Caki2 (cell line): ENCODE data around the gene CCNG1. TPM values are rescaled to one million over a fixed set of nuclear protein-coding genes. Genes with fewer than 3 reads are reported as not detected.
"Not testable (repeated sequence)": the region's sequence is repeated elsewhere in the genome, so short reads cannot be mapped to it uniquely, and the experiment has no call there.

Source experiments
- DNase-seq: peaks from one replicate; pipeline ENCODE4 v3.0.0-alpha.2; 2015; ENCODE audit warnings: low read depth
- in situ Hi-C: cut with HindIII; loops from 2 replicates; pipeline ENCODE4 v1.10.0; 2016; ENCODE audit warnings: low sequenced_read_pairs, low pct_unique_long_range_greater_than_20kb, mixed read lengths
- total RNA-seq: library from RNA; depleted of rRNA; stranded (reverse); fragments of >200 nt; shearing (Covaris generic); gene quantifications from 2 replicates; pipeline ENCODE4 v1.2.3, GENCODE V29; 2014; ENCODE audit warnings: low replicate concordance; rRNA removed

The CCNG1 gene, protein sequence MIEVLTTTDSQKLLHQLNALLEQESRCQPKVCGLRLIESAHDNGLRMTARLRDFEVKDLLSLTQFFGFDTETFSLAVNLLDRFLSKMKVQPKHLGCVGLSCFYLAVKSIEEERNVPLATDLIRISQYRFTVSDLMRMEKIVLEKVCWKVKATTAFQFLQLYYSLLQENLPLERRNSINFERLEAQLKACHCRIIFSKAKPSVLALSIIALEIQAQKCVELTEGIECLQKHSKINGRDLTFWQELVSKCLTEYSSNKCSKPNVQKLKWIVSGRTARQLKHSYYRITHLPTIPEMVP
- 273 and 288 TPM in 2 replicates for total RNA-seq

DNA sequence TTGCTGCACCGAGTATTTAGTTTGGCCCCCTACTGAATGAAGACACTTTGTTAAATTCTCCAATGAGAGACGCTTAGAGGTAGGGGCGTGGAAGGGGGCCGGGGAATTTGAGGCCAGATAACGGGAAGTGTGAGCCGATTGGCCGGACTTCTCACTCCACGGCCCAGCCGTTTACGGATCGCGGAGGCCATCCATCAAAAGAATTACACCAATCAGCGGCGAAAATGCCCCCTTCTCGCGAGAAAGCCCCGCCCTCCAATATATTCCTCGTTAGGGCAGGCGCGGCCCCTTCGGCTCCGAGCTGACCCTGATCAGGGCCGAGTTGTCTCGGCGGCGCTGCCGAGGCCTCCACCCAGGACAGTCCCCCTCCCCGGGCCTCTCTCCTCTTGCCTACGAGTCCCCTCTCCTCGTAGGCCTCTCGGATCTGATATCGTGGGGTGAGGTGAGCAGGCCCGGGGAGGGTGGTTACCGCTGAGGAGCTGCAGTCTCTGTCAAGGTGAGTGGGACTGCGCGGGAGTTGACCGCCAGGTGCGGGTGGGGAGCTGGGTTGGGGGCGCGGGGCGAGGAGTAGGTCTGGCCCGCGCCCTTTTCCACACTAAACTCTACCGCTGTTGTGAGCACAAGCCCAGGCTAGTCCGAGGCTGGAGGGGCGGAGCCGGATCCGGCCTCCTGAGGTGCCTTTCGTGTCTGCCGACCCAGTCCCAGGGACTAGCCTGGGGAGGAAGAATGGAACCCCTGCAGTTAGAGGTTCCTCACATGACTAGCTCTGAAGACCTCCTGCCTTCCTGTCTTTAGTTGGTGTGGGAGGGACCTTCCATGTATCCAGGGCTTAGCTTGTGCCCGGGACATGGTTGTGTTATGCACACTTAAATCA lies at the start of gene CCNG1:
Gene CCNG1 (plus strand): TSS at position 287 of the 874 bp plus-strand sequence. CDS start 1,662 bp downstream, outside the sequence.
- peak; percentile 99 for DNase-seq
- in situ Hi-C loops: no loop called here

DNA sequence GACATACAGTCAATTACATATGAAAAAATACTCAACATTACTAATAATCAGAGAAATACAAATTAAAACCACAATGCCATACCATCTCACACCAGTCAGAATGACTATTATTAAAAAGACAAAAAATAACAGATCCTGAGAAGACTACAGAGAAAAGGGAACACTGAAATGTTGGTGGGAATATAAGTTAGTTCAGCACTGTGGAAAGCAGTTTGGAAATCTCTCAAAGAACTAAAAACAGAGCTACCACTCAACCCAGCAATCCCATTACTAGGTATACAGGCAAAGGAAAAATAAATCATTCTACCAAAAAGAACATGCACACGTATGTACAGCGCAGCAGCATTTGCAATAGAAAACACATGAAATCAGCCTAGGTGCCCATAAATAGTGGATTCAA lies 41.6 kb upstream of the CCNG1 start:
- DNase-seq: no peak
- in situ Hi-C loops: no loop called here

DNA sequence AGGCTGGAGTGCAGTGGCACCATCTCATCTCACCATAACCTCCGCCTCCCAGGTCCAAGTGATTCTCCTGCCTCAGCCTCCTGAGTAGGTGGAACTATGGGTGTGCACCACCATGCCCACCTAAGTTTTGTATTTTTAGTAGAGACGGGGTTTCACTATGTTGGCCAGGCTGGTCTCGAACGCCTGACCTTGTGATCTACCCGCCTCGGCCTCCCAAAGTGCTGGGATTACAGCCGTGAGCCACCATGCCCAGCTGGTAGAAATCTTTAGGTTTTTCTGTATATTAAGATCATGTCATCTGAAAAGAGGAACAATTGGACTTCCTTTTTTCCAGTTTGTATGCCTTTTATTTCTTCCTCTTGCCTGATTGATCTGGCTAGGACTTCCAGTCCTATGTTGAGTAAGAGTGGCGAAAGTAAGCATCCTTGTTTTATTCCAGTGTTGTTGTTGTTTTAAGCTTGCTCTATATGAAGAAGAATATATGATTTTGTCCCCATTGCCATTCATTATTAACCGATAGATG lies 40.5 kb upstream of the CCNG1 start:
- in situ Hi-C loops, DNase-seq: not testable (repeated sequence)

DNA sequence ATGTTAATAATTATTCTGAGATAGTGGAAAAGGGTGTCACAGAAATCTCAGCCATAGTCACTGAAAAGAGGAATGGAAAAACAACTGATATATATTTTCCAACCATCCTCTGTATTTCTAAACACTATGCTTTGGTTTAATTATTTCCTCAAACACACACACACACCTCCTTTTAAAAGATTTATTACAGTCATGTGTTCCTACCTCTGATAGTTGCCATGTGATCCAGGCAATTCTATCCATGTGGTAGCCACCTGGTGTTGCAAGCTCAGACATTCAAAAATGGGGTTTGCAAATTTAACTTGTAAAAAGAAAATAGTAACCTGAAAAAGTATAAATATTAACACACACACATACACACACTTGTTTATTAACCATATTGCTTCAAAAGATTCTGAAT lies 40.0 kb upstream of the CCNG1 start:
- peak; percentile 32 for DNase-seq
- in situ Hi-C loops: no loop called here

DNA sequence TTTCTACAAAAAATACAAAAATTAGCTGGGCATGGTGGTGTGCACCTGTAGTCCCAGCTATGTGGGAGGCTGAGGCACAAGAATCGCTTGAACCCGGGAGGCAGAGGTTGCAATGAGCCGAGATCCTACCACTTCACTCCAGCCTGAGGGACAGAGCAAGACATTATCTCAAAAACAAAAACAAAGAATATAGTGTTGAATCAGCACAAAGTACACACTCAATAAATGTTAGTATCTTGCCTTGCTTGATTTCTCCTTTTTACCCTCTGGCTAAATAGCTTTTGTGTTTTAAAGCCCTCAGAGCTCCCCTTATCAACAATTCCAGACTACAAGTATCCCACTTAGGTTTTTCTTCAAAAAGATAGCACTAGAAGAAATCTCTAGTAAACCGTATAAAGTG lies 37.5 kb upstream of the CCNG1 start:
- in situ Hi-C loops: no loop called here
- no peak for DNase-seq

DNA sequence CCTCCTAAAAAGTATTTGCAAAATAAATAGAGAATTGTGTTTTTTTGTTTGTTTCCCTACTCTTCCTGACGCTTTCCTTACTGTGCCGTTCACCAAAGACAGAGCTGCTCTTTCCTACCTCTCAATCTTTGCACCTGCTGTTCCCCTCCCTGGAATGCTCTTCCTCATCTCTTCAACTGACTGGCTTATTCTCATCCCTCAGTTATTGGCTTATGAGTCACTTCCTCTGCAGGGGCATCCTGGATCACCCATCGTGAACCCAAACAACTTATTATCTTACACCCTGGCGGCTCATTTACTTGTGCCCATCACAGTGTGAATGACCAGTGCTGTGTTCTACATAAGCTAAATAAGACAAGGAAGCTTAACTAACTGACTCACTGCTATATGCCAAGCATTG lies 36.1 kb upstream of the CCNG1 start:
- in situ Hi-C loops: no loop called here

DNA sequence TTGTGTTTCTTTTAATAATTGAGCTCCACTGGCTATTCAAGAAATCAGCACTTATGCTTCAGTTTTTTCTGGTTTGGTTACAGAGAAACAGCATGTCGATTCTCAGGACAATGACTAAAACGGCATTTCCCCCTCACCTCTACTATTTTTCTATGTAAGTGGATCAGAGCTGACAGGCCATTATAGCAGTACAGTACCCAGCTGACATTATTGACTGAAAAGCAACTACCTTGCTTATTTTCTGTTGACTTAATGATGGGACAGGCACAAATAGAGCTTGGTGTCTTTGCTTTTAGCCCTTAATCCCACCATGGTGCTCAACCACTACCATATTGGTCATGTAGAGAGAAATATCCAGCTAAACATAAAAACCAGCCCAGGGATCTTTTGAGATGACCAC lies 35.4 kb upstream of the CCNG1 start:
- in situ Hi-C loops: no loop called here
- DNase-seq: no peak

More for the DNA sequence above, 36.1 kb upstream of the CCNG1 start:
- DNase-seq: peak; percentile 49

DNA sequence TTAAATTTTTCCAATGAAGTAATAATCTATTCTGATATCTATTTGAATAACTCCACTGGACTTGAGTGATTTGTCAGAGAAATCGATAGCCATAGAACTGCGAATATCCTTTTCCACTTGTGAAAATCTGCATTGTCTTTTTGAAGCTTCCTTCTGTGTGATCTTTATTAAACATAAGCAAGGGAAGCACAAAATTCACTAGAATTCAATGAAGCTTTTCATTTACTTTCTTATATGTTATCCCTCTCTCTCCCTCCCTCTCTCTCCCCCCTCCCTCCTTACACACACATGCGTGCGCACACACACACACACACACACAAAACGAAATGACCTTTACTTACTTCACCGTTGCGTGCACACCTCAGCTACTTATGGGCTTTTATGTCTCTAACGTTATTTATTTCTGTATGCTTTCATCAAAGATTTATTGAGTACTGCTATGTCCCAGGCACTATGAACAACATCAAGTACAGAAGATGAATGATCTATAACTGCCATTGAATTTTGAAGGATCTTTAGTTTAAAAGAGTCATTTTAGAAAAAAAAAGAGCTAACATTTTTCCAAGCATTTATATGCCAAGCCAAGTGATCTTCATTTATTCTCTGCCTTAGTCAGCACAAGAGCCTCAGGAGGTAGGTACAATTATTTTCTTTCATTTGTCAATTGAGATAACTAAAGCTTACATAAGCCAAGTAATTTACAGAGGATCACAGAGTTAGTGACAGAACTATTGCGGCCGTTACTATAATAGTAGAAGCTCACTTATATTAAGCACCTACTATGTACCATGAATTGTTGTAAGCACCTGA lies 32.8 kb upstream of the CCNG1 start:
- no peak for DNase-seq
- in situ Hi-C loops: no loop called here

DNA sequence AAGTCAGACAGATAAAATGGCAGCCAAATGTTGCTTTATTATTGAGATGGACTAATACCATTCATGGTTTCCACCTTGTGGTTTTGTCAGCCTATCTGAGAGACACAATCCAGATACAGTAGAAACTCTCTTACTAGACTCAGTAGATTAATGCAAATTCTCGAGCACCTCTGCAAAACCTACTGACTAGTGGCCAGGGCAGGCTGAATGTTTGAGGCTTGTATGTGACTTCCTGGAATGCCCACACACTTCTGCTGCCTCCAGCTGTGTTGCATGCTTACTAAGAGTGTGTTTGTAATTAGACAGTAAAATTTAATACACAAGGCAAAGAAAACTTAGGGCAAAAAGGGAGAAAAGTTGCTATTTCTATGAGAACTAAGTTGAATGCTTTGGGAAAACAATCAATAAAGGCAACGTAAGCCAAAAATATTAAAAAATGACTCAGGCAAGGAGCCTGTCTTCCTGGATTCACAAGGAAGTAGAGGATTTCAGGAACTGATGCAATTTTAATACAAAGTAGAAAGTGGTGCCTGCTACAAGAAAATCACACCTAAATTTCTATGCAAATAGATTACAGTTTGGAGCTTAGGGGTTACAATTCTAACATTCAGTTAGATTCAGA lies 30.2 kb upstream of the CCNG1 start:
- in situ Hi-C loops: no loop called here
- no peak for DNase-seq

DNA sequence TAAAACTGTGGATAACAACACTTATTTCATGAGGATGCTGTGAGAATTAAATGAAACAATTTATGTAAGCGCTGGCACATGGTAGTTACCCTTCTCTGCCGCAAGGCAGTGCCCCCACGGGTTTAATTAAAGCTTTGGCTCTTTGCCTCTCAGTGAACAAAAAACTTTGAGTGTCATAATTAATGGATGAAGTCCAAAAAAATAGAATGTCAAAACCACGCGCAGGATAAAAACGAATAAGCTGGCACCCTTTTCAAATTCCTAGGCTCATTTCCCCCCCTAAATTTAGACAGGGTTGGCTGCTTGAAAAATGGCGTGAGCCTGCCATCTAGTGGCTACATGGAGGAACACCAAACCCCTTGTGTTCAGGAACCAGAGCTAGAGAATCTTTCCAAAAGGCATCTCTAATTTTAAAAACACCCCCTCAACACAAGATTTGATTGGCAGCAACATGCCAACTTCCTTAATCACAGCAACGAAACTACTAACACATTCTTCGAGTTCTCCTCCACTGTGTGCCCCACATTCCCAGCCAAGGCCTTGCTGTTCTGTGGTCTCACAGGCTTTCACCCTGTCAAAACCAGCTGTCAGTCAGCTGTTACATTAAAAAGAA lies 29.0 kb upstream of the CCNG1 start:
- DNase-seq: peak; percentile 68
- in situ Hi-C loops: no loop called here

DNA sequence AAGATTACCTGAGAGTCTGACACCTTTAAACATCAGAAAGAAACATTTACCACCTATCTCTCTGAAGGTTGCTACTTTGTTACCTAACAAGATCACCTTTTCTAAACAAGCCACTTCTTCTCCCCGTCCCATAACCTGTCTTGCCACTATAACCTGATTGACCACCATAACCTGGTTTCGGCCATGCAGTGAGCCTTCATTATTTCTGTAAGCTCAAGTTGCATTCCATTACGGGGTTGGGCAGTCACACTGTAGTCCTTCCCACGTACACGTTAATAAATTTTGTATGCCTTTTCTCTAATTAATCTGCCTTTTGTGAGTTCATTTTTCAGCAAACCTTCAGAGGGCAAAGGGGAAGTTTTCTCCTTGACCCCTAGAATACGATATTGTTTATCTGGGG lies 28.0 kb upstream of the CCNG1 start:
- no peak for DNase-seq
- in situ Hi-C loops: no loop called here

DNA sequence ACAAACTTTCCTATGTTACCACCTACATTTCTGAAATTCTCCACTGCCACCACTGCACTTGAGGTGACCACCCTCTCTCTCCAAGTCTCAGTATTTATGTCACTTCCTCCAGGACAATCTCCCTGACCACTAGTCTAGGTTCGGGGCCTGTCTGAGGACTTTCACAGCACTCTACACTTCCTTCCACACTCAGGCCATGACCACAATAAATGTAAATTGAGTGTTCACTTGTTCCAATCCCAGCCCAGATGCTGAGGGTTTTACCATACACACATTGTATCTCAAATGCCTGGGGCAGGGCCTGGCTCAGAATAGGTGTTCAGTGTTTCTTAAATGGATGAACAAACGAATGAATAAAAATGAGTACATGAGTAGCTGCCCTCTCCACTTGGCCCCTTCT lies 26.9 kb upstream of the CCNG1 start:
- in situ Hi-C loops: no loop called here
- no peak for DNase-seq

DNA sequence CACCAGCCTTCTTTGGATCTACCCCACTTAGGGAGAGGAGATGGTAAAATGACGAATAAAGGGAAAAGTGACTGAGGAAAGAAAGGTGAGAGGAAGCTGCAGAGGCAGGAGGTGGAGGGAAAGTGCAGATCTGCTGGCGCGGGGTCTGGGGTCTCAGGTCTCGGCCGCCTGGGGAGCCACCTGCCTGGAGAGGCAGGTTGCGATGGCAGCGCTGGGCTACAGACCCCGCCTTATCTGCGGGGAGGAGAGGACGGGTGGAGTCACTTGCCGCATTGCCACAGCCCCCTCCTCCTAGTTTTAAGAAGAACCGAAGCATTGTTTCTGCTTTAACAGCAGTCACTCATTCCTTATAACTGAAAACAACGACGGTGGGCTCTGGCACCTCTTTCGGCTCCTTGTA lies 21.7 kb upstream of the CCNG1 start:
- in situ Hi-C loops, DNase-seq: not testable (repeated sequence)

DNA sequence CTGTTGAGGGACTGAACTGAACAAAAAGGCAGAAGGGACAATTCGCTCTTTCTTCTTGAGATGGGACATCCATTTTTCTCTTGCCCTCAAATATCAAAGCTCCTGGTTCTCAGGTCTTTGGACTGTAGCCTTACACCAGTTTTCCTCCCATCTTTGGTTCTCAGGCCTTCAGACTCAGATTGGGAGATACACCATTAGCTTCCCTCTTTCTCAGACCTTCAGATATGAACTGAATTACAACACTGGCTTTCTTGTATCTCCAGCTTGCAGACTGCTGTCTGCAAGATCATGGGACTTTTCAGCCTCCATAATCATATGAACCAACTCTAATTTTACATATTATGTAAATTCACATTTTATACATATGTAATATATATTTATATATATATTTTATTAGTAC lies 12.6 kb upstream of the CCNG1 start:
- in situ Hi-C loops: no loop called here
- DNase-seq: no peak

DNA sequence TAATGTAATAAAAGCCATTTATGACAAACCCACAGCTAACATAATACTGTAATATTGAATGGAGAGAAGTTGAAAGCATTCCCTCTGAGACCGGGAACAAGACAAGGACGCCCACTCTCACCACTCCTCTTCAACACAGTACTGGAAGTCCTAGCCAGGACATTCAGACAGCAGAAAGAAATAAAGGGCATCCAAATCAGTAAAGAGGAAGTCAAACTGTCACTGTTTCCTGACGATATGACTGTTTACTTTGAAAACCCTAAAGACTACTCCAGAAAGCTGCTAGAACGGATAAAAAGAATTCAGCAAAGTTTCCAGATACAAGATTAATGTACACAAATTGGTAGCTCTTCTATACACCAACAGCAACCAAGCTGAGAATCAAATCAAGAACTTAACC lies 11.3 kb upstream of the CCNG1 start:
- in situ Hi-C loops, DNase-seq: not testable (repeated sequence)

DNA sequence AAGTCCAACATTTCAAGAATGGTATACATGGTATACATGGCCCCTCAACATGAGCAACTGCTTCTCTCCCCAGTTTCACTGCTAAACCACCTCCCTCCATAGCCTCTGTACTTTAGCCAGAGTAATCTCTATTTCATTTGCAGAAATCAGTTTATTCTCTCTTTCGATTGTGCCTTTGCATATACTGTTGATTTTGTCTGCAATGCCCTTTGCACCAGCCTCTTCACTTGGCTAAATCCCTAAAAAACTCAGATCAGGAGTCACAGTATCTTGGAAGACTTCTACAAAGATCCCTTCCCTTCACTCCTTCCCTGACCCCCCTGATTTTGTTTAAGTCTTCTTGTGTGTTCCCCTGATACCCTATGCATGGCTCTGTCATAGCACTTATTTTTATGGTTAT lies 4.9 kb upstream of the CCNG1 start:
- in situ Hi-C loops: no loop called here
- DNase-seq: no peak

DNA sequence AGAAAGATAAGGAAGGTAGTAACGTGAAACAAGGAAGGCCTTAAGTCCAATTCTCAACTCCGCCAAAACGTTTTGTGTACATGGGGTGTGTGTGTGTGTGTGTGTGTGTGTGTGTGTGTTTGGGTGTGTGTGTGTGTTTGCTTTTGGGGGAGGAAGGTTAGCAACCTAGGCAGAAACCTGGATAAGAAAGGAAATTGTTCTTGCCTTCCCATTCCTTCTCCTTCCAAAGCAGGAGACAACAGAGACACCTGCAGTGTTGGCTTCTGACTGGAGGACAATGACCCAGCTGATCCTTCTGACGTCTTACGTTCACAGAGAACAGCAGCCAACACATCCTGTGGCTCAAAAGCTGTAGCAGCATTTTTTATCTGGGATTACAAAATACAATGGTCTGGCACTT lies 4.1 kb upstream of the CCNG1 start:
- in situ Hi-C loops: no loop called here
- no peak for DNase-seq

DNA sequence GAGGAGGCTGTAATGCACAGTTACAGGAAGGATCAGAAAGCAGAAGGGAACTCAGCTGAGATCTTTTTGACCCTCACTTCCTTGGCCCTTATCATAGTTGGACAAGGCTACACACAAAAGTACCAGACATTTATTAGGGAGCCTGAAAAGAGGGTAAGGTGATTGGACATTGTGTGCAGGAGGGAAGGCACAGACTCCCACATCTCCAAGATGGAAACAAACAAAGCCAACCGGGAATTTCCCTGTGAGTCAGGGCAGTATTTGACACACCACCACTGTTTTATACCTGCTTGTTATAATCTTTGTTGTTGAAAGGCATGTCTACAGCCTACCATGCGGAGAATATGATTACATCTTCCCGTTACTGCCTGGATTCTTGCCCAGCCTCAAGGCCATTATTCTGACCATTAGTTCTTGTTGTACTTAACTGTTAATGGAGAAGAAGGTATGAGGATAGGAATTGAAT lies 3.0 kb upstream of the CCNG1 start:
- in situ Hi-C loops: no loop called here
- peak; percentile 91 for DNase-seq
